Naive thymus-derived CD8-positive, alpha-beta T cell (primary cell): ENCODE results near the gene NRIP2. TPM values are rescaled to one million over a fixed set of nuclear protein-coding genes. Genes with fewer than 3 reads are reported as not detected.

Experiments used
- ATAC-seq, 2 donors: fragments of 150-1000 bp; cut with Tn5 transposase in 1 of 2; sonication (Bioruptor Pico), chemical (Tn5 transposase) in 1 of 2; 1 replicate in 1 of 2; 2 replicates in 1 of 2; pipeline ENCODE4 v1.10.0; 2021; ENCODE audit warnings: mild to moderate bottlenecking in 2 of 2, moderate library complexity in 2 of 2
- POLR2A ChIA-PET: fragments of 350-600 bp; sonication (Branson Sonifier 250); formaldehyde crosslinking; loops from one replicate; lab custom pipeline; 2021; ENCODE audit warnings: antibody characterized with exemption; lab: Charles Lee
- DNase-seq, 10 donors: peaks; one replicate each; pipeline versions ENCODE4 v3.0.0 to v3.0.0-alpha.2; 2020 to 2022
- H3K27ac Mint-ChIP-seq, 10 donors: one replicate each; pipeline ENCODE4 v1.8.0; 2020 to 2022; ENCODE audit warnings: mild to moderate bottlenecking in 10 of 10, mixed read lengths in 10 of 10, moderate library complexity in 4 of 10, inconsistent platforms in 1 of 10
- H3K27me3 Mint-ChIP-seq, 5 donors: one replicate each; pipeline ENCODE4 v1.8.0; 2021 to 2022; ENCODE audit warnings: mixed read lengths in 5 of 5
- H3K36me3 Mint-ChIP-seq, 3 donors: one replicate each; pipeline ENCODE4 v1.8.0; 2020 to 2022; ENCODE audit warnings: mixed read lengths in 3 of 3, mild to moderate bottlenecking in 2 of 3, inconsistent platforms in 1 of 3
- H3K4me1 Mint-ChIP-seq, 4 donors: one replicate each; pipeline ENCODE4 v1.8.0; 2021 to 2022; ENCODE audit warnings: mixed read lengths in 4 of 4
- H3K4me3 Mint-ChIP-seq, 10 donors: one replicate each; pipeline ENCODE4 v1.8.0; 2020 to 2022; ENCODE audit warnings: mild to moderate bottlenecking in 10 of 10, mixed read lengths in 10 of 10, moderate library complexity in 6 of 10, inconsistent platforms in 1 of 10
- H3K9me3 Mint-ChIP-seq, 9 donors: one replicate each; pipeline ENCODE4 v1.8.0; 2020 to 2022; ENCODE audit warnings: mixed read lengths in 9 of 9, mild to moderate bottlenecking in 3 of 9, inconsistent platforms in 1 of 9, moderate library complexity in 1 of 9
- polyA plus RNA-seq, 3 donors: library from polyadenylated mRNA; unstranded; fragments of 300-500 nt; fragmentation: Illumina TruSeq; gene quantifications; one replicate each; pipeline ENCODE4 v1.2.3, GENCODE V29; 2021
- total RNA-seq, 8 experiments: library from RNA in 2 of 8; stranded (reverse) in 2 of 8; gene quantifications; one replicate each; pipeline ENCODE4 v1.2.3 and lab custom pipeline; 2021 to 2026

The NRIP2 gene
- total and polyA plus RNA-seq, 5 experiments from 2014 or later: 1.3 to 2.4 (median 1.6) TPM; not detected in 2

DNA sequence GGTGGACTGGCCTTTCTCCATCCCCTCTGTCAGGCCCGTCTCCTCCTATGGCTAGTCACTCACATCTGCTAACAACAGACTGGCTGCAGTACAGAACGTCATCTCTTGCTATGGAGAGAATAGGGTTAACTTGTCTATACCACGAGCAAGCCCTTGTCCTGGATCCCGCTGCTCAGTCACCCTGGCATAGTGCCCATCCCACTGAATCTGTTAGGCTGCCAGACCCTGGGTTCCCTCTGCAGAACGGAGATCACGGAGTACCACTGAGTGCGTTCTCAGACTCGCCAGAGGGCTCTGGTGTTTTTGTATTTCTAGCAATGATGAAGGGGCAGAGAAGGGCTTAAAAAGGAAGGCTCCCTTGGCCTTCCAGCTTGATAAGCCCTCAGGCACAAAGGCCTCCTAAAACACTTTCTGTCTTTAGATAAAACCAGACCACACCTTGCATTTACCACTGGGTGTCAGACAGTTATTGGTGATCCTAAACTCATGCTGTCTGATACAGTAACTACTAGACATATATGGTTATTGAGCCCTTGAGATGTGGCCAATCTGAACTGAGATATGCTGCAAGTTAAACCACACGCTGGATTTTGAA is 6.3 kb upstream of the NRIP2 start:
- H3K9me3 Mint-ChIP-seq: no peaks in the 10 kb centered on the region
- H3K27me3 Mint-ChIP-seq: no peaks in the 10 kb centered on the region
- POLR2A ChIA-PET: no interaction called here
- H3K36me3 Mint-ChIP-seq: peaks cover 10 to 78% (median 26%) of the 10 kb centered on the region in 3 donors
- no peak overlapping the region for H3K27ac Mint-ChIP-seq
- DNase-seq (no peak), ATAC-seq (no peak)
- peaks cover 3 to 6% (median 5%) of the 10 kb centered on the region in 4 donors for H3K4me1 Mint-ChIP-seq
- H3K4me3 Mint-ChIP-seq: no peak overlapping the region

GRCh38 chr12:2836574-2836973 is 1.7 kb upstream of the NRIP2 start:
- Mint-ChIP-seq H3K9me3 (no peaks in the 10 kb centered on the region), H3K27me3 (no peaks in the 10 kb centered on the region), H3K36me3 (peaks cover 5 to 55% (median 23%) of the 10 kb centered on the region in 3 donors), H3K27ac (no peak overlapping the region), H3K4me1 (peaks cover 9 to 28% (median 20%) of the 10 kb centered on the region in 4 donors), H3K4me3 (no peak overlapping the region)
- ATAC-seq (no peak), DNase-seq (no peak)
- POLR2A ChIA-PET: no interaction called here

GRCh38 chr12:2835691-2836403 is 1.0 kb upstream of the NRIP2 start:
- H3K4me1 Mint-ChIP-seq: peaks cover 9 to 28% (median 20%) of the 10 kb centered on the region in 4 donors
- POLR2A ChIA-PET: no interaction called here
- DNase-seq (no peak), ATAC-seq (no peak)
- no peaks in the 10 kb centered on the region for H3K27me3 Mint-ChIP-seq
- H3K36me3 Mint-ChIP-seq: peaks cover 5 to 57% (median 18%) of the 10 kb centered on the region in 3 donors
- peak overlapping the region in 1 of 10 donors; percentile 6 for H3K4me3 Mint-ChIP-seq
- no peaks in the 10 kb centered on the region for H3K9me3 Mint-ChIP-seq
- H3K27ac Mint-ChIP-seq: peak overlapping the region in 4 of 10 donors; percentile 1 to 52 (median 12)

DNA sequence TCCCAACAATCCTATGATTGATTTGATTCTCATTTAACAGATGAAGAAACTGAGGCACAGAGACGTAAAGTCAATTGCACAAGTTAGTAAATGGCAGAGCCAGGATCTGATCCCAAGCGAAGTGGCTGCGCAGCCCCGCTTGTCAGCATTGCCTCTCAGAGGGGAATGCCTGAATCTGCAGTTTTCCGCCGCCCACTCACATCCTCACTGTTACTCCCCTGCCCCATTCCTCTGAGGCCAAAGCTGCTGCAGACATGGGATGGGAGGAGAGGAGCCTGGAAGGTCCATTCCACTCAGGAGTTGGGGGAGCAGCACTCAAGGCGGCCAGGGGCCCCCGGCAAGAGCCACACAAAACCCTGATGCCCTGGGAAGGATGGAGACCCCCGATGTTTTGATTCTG is 1.0 kb downstream of the NRIP2 start:
- peaks cover 0 to 51% (median 10%) of the 10 kb centered on the region in 3 donors for H3K36me3 Mint-ChIP-seq

GRCh38 chr12:2833327-2833726 is 1.5 kb downstream of the NRIP2 start:
- Mint-ChIP-seq H3K9me3 (no peaks in the 10 kb centered on the region), H3K27me3 (no peaks in the 10 kb centered on the region), H3K27ac (peak overlapping the region in 1 of 10 donors; percentile 52), H3K36me3 (peaks cover 0 to 51% (median 12%) of the 10 kb centered on the region in 3 donors), H3K4me3 (no peak overlapping the region), H3K4me1 (peaks cover 9 to 28% (median 21%) of the 10 kb centered on the region in 4 donors)
- ATAC-seq: no peak
- POLR2A ChIA-PET: interaction anchor here (0.6 kb wide), 1 partner anchor 14 kb away, joined by 3 read pairs; no protein-coding TSS in a partner anchor
- no peak for DNase-seq

More for the DNA sequence above, 1.0 kb downstream of the NRIP2 start:
- H3K27ac Mint-ChIP-seq: peak overlapping the region in 4 of 10 donors; percentile 2 to 71 (median 27)
- no peaks in the 10 kb centered on the region for H3K9me3 Mint-ChIP-seq
- H3K4me3 Mint-ChIP-seq: no peak overlapping the region
- peaks cover 9 to 28% (median 21%) of the 10 kb centered on the region in 4 donors for H3K4me1 Mint-ChIP-seq
- ATAC-seq (no peak), DNase-seq (no peak)
- H3K27me3 Mint-ChIP-seq: no peaks in the 10 kb centered on the region
- POLR2A ChIA-PET: interaction anchor here (0.6 kb wide), 1 partner anchor 15 kb away, joined by 3 read pairs; no protein-coding TSS in a partner anchor

DNA sequence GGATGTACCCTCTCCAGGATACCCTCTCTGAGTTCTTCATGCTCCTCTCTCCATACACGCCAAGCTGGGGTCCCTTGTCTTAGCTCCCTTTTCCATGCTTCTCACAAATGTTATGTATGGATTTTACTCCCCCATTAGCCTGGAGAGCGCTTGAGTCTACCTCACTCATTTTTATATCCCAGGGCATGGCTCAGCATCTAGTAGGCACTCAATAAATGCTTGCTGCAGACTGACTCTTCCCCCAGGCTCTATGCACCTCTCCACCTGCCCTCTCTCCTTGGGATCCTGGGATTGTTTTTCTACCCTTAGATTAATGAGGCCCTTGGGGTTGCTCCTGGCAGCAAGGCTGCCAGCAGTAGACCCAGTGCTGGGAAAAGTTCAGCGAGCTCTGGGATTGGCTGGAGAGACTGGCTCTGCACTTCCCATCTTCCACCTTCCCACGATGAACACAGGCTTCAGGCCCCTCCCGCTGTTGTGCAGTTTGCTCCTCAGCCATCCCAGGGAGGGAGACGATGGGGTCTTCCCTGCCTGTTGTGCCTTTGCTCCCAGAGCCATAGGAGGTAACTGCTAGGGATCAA is 2.2 kb downstream of the NRIP2 start:
- no peak for DNase-seq
- POLR2A ChIA-PET: interaction anchor here (0.6 kb wide), 1 partner anchor 55 kb away, joined by 7 read pairs; no protein-coding TSS in a partner anchor
- peak overlapping the region in 6 of 10 donors; percentile 4 to 80 (median 64) for H3K27ac Mint-ChIP-seq
- H3K27me3 Mint-ChIP-seq: no peaks in the 10 kb centered on the region
- H3K4me3 Mint-ChIP-seq: no peak overlapping the region
- peaks cover 9 to 28% (median 20%) of the 10 kb centered on the region in 4 donors for H3K4me1 Mint-ChIP-seq
- H3K36me3 Mint-ChIP-seq: peaks cover 0 to 51% (median 15%) of the 10 kb centered on the region in 3 donors
- no peak for ATAC-seq
- no peaks in the 10 kb centered on the region for H3K9me3 Mint-ChIP-seq

- DNase-seq: no peak
- peaks cover 0 to 10% (median 4%) of the 10 kb centered on the region in 4 donors for H3K4me1 Mint-ChIP-seq
- no peak for ATAC-seq
- POLR2A ChIA-PET: no interaction called here
- H3K4me3 Mint-ChIP-seq: no peak overlapping the region
- no peaks in the 10 kb centered on the region for H3K27me3 Mint-ChIP-seq
- H3K36me3 Mint-ChIP-seq: peaks cover 0 to 74% (median 10%) of the 10 kb centered on the region in 3 donors
- peak overlapping the region in 2 of 10 donors; percentile 25 to 54 for H3K27ac Mint-ChIP-seq
- H3K9me3 Mint-ChIP-seq: no peaks in the 10 kb centered on the region
Measured at GRCh38 chr12:2829275-2829674, 5.6 kb downstream of the NRIP2 start.

DNA sequence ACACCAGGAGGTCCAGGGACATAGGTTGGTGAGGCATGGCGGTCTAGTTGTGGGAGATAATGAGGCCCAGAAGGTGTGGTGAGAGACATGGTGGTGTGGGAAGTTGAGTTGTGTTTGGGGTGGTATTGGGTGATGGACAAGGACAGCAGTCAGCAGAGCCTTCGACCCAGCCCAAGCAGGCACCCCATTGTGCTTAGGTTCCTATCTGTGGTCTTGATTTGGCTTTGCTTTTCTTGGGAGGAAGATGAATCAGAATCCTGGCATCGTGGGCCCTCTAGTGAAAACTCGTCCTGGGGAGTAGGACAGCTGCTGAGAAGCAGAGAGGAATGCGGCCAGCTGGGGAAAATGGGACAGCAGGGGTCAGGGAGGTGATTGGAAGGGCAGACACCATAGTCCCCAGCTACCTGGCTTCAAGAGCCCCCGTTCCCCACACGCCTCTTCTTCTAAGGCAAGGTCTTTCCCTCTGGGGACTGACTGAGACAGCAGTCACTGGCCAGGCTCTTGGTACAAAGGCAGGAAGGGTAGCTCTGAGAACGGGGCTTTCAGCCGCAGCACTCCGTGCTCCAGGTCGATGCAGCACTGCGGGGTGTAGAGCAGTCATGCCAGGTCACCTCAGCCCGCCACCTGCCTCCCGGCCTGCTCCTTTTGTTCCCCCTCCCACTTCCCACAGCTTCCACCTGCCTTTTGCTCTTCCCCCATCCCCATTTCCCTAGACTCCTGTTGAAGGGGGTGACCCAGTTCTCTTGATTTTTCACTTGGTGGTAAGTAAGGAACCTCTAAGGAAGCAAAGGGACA is 7.9 kb downstream of the NRIP2 start:
- peaks cover 0 to 8% (median under 1%) of the 10 kb centered on the region in 4 donors for H3K4me1 Mint-ChIP-seq
- no peaks in the 10 kb centered on the region for H3K27me3 Mint-ChIP-seq
- ATAC-seq (no peak), DNase-seq (no peak)
- POLR2A ChIA-PET: no interaction called here
- H3K9me3 Mint-ChIP-seq: no peaks in the 10 kb centered on the region
- peak overlapping the region in 3 of 10 donors; percentile 58 to 89 (median 85) for H3K27ac Mint-ChIP-seq
- no peak overlapping the region for H3K4me3 Mint-ChIP-seq
- H3K36me3 Mint-ChIP-seq: peaks cover 0 to 90% (median 16%) of the 10 kb centered on the region in 3 donors

DNA sequence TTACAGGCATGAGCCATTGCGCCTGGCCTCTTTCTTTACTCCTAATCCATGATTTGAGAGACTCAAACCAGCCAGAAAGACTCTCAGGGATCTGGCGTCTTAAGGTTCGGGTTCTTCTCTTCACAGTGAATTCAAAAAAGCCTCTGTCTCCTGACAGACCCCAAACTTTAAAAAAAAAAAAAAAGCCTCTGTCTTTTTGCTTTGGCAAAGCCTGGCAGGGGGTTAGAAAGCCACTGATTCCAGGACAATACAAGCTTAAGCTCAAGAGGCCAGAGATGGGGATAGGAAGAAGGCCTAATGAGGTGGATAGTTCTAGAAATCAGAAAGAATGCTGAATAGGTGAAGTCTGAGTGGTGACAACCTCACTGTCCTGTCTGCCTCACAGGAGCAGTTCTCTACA is 8.8 kb downstream of the NRIP2 start:
- POLR2A ChIA-PET: no interaction called here
- Mint-ChIP-seq H3K27ac (no peak overlapping the region), H3K27me3 (no peaks in the 10 kb centered on the region), H3K9me3 (no peaks in the 10 kb centered on the region), H3K4me3 (no peak overlapping the region), H3K36me3 (peaks cover 0 to 92% (median 15%) of the 10 kb centered on the region in 3 donors), H3K4me1 (peaks cover 0 to 10% (median 2%) of the 10 kb centered on the region in 4 donors)
- no peak for ATAC-seq
- DNase-seq: no peak

DNA sequence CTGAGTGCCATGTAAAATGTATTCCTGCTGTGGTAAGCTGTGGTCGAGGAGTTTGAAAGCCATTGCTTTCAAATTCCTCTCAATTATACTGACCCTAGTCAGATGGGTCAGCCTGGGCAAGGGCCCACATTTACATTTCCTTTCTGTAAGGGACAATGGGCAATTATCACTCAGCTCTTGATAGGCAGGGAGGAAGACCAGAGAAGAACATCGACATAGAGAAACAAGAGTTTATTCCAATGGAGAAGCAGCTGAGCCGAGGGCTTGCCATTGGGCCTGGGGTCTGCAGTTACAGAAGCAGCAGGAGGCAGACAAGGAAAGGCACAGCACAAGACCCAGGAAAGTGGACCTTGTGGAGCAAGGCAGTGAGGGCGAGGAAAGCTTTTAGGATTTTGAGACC is 9.7 kb downstream of the NRIP2 start:
- Mint-ChIP-seq H3K4me1 (peaks cover 0 to 10% (median 2%) of the 10 kb centered on the region in 4 donors), H3K27ac (peak overlapping the region in 2 of 10 donors; percentile 14 to 50), H3K36me3 (peaks cover 0 to 95% (median 16%) of the 10 kb centered on the region in 3 donors), H3K9me3 (no peaks in the 10 kb centered on the region), H3K27me3 (no peaks in the 10 kb centered on the region), H3K4me3 (no peak overlapping the region)
- ATAC-seq (no peak), DNase-seq (no peak)
- POLR2A ChIA-PET: no interaction called here

GRCh38 chr12:2824541-2824940 is 10.3 kb downstream of the NRIP2 start:
- DNase-seq (no peak), ATAC-seq (no peak)
- H3K4me3 Mint-ChIP-seq: no peak overlapping the region
- peaks cover 0 to 98% (median 18%) of the 10 kb centered on the region in 3 donors for H3K36me3 Mint-ChIP-seq
- POLR2A ChIA-PET: interaction anchor here (0.6 kb wide), 1 partner anchor 13 kb away, joined by 4 read pairs; no protein-coding TSS in a partner anchor
- H3K4me1 Mint-ChIP-seq: peaks cover 0 to 12% (median 8%) of the 10 kb centered on the region in 4 donors
- no peaks in the 10 kb centered on the region for H3K27me3 Mint-ChIP-seq
- H3K9me3 Mint-ChIP-seq: no peaks in the 10 kb centered on the region
- peak overlapping the region in 2 of 10 donors; percentile 22 to 41 for H3K27ac Mint-ChIP-seq

GRCh38 chr12:2823483-2823882 is 11.4 kb downstream of the NRIP2 start:
- Mint-ChIP-seq H3K27ac (peak overlapping the region in 1 of 10 donors; percentile 12), H3K36me3 (peaks cover 0 to 97% (median 18%) of the 10 kb centered on the region in 3 donors), H3K9me3 (no peaks in the 10 kb centered on the region), H3K4me1 (peaks cover 0 to 12% (median 9%) of the 10 kb centered on the region in 4 donors), H3K4me3 (no peak overlapping the region), H3K27me3 (no peaks in the 10 kb centered on the region)
- no peak for ATAC-seq
- POLR2A ChIA-PET: no interaction called here
- no peak for DNase-seq
